Measurements from ENCODE around the gene NEURL4. TPM values are rescaled to one million over a fixed set of nuclear protein-coding genes. Genes with fewer than 3 reads are reported as not detected.

The NEURL4 gene
- total RNA-seq, 1 donor from 2014 or later, result 31.9 TPM

DNA sequence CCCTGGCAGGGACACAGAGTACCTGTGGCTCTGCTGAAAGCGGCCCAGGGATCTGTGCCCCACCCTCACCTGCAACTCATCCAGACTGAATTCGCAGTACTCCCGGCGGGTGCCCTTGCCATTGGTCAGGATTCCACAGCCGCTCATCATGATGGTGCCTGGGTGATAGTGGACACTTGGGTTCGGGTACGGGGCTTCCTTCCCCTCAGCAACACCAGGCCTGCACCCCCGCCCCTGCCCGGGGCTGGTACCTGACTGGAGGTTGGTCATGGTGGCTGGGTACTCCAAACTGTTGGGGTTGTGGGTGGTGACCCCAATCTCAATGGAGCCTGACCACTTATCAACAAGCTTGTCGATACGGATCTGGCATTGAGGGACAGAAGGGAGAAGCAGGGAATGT lies 2.9 kb downstream of the NEURL4 start:
- Histone ChIP-seq H3K27ac (replicated peaks) (no peak overlapping the region), H3K4me3 (no peak overlapping the region), H3K36me3 (peaks cover 55% of the 10 kb centered on the region), H3K4me1 (peaks cover 28% of the 10 kb centered on the region), H3K9me3 (replicated peaks) (no peaks in the 10 kb centered on the region), H3K27me3 (ENCODE audit: low read depth) (no peaks in the 10 kb centered on the region)
- intact Hi-C loops (cut with micrococcal nuclease), result no loop called here
- TF ChIP-seq, protein P1, sequence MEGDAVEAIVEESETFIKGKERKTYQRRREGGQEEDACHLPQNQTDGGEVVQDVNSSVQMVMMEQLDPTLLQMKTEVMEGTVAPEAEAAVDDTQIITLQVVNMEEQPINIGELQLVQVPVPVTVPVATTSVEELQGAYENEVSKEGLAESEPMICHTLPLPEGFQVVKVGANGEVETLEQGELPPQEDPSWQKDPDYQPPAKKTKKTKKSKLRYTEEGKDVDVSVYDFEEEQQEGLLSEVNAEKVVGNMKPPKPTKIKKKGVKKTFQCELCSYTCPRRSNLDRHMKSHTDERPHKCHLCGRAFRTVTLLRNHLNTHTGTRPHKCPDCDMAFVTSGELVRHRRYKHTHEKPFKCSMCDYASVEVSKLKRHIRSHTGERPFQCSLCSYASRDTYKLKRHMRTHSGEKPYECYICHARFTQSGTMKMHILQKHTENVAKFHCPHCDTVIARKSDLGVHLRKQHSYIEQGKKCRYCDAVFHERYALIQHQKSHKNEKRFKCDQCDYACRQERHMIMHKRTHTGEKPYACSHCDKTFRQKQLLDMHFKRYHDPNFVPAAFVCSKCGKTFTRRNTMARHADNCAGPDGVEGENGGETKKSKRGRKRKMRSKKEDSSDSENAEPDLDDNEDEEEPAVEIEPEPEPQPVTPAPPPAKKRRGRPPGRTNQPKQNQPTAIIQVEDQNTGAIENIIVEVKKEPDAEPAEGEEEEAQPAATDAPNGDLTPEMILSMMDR (IDR thresholded peaks at IDR 0.05; ENCODE audit: borderline replicate concordance), result no peak
- DNase-seq, result no peak

DNA sequence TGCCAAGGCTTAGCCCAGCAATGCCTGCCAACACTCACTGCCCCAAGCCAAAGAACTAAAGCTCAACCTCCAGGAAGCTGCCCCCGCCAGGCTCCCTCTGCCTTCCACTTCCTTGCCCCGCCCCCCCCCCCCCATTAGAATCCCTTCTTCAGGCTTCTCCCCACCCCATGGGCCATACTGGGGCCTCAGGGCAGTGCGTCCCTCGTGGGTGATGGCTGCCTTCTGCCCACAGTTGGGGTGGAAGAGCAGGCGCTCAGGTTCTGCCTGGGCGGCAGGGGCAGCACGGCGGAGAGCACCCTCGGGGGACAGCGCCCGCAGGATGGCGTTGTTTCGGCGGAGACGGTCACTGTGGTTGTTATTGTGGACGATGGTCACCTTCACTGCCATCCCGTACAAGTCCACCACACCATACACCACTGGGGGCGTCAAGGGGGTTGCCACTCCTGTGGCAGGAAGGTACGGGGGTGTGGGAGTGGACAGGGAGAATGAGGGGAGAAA lies 4.1 kb downstream of the NEURL4 start:
- Histone ChIP-seq H3K9me3 (replicated peaks) (no peaks in the 10 kb centered on the region), H3K27ac (replicated peaks) (no peak overlapping the region), H3K4me1 (peaks cover 21% of the 10 kb centered on the region), H3K4me3 (no peak overlapping the region), H3K36me3 (peaks cover 66% of the 10 kb centered on the region), H3K27me3 (ENCODE audit: low read depth) (no peaks in the 10 kb centered on the region)
- no peak for DNase-seq
- intact Hi-C loops (cut with micrococcal nuclease), result no loop called here
- TF ChIP-seq, protein P1 (IDR thresholded peaks at IDR 0.05; ENCODE audit: borderline replicate concordance), result no peak

DNA sequence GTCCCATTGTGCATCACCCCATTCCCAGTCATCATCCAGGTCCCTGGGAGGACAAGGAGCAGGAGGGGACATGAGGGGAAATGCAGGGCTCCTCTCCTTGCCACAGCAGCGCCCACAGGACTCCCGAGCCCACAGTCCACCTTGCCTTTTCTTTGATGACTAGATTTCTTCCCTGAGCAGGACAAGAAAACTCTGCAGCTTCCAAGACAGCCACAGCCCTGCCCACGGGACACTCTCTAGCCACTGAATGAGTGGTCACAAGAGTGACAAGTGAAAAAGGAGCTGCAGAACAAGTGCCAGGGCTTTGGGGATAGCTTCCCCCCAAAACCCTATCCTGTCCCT lies 4.7 kb downstream of the NEURL4 start:
- TF ChIP-seq, protein P1 (IDR thresholded peaks at IDR 0.05; ENCODE audit: borderline replicate concordance), result no peak
- Histone ChIP-seq H3K4me3 (no peak overlapping the region), H3K9me3 (replicated peaks) (no peaks in the 10 kb centered on the region), H3K27ac (replicated peaks) (no peak overlapping the region), H3K4me1 (peaks cover 16% of the 10 kb centered on the region), H3K36me3 (peaks cover 71% of the 10 kb centered on the region), H3K27me3 (ENCODE audit: low read depth) (no peaks in the 10 kb centered on the region)
- DNase-seq, result no peak
- intact Hi-C loops (cut with micrococcal nuclease), result no loop called here

DNA sequence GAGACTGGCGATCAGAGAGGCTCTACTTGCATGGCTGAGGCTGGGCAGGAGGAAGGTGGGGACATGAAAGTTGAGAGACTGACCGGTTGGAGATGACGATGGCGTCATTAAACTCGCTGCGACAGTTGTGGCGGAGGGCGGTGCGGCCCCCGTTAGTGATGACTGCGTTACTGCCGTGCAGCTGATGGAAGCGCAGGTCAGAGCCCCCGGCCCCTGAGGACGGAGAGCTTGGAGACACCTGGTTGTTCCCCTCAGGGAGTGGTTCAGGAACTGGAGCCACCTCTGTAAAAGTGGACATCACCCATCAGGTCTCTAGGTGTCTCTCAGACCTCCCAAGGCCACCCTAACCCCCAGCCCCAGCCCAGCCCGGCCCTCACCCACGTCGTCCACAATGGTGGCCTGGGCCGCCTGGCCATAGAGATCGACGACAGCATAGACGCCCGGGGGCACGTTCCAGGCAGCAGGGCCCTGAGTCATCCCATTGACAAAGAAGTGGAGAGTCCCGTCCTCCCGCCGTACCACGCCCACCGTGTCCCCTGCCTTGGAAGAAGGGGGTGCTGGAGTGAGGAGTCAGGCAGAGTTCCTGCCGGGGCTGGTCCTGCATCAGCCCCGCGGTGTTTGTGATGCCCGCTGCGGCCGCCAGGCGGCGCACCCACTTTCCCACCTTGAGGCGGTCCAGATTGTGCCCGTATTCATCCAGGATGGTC lies 5.3 kb downstream of the NEURL4 start:
- H3K36me3 ChIP-seq, result peaks cover 77% of the 10 kb centered on the region
- H3K27ac ChIP-seq (replicated peaks), result no peak overlapping the region
- DNase-seq, result peak; percentile 50
- no peaks in the 10 kb centered on the region for H3K9me3 ChIP-seq (replicated peaks)
- H3K27me3 ChIP-seq (ENCODE audit: low read depth), result no peaks in the 10 kb centered on the region
- intact Hi-C loops (cut with micrococcal nuclease), result no loop called here
- H3K4me3 ChIP-seq, result no peak overlapping the region
- TF ChIP-seq, protein P1 (IDR thresholded peaks at IDR 0.05; ENCODE audit: borderline replicate concordance), result peak; percentile 78
- peaks cover 13% of the 10 kb centered on the region for H3K4me1 ChIP-seq

DNA sequence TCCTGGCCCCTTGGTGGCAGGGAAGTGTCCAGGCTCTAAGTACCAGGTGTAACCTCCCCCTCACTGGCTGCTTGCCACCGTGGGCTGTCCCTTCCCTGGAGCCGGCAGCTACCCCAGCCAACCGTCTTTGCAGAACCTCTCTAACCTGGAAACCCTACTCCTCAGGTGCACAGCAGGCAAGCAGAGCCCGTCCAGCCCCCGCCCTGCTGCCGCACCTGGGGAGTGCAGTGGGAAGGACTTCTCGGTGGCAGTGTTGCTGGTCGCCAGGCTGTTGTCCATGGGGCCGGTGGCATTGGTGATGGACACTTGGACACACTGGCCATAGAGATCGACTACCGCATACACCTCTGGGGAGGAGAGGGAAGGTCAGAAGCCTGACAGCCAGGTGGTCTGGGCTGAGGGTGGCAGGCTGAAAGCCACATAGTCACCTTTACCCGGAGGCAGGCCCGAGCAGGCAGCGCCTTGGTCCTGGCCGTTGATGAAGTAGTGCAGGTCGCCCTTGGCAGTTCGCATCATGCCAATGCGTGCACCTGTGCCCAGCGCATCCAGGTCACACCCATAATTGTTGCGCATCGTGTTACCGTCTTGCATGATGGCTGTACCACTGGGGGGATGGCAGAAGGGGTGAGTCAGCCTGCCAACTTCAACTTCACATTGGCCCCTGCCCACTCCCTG lies 6.5 kb downstream of the NEURL4 start:
- no peak overlapping the region for H3K27ac ChIP-seq (replicated peaks)
- H3K27me3 ChIP-seq (ENCODE audit: low read depth), result no peaks in the 10 kb centered on the region
- intact Hi-C loops (cut with micrococcal nuclease), result no loop called here
- H3K36me3 ChIP-seq, result peaks cover 89% of the 10 kb centered on the region
- TF ChIP-seq, protein P1 (IDR thresholded peaks at IDR 0.05; ENCODE audit: borderline replicate concordance), result no peak
- no peaks in the 10 kb centered on the region for H3K9me3 ChIP-seq (replicated peaks)
- peaks cover under 1% of the 10 kb centered on the region for H3K4me1 ChIP-seq
- no peak overlapping the region for H3K4me3 ChIP-seq
- DNase-seq, result no peak
